MM.1S (cell line): Measurements from ENCODE around the gene ATP5ME.

ENCODE experiments used
- EZH2 ChIP-seq: fragments of 300-600 bp; sonication (generic); optimal IDR thresholded peaks from 2 replicates; pipeline ENCODE3; 2017; ENCODE audit warnings: low read depth, mild to moderate bottlenecking, antibody characterized with exemption, low read length, mixed read lengths
- EZH2phosphoT487 ChIP-seq: fragments of 300-600 bp; sonication (generic); IDR thresholded peaks from 2 replicates; pipeline ENCODE4 v1.6.1; 2018; ENCODE audit warnings: antibody characterized with exemption, low read length
- TF ChIP-seq, protein P1 (sequence below): fragments of 300-600 bp; sonication (generic); IDR thresholded peaks from 2 replicates; pipeline ENCODE4 v1.5.1; 2016; ENCODE audit warnings: antibody characterized with exemption, low read length, mixed read lengths

- TF ChIP-seq, protein P1, sequence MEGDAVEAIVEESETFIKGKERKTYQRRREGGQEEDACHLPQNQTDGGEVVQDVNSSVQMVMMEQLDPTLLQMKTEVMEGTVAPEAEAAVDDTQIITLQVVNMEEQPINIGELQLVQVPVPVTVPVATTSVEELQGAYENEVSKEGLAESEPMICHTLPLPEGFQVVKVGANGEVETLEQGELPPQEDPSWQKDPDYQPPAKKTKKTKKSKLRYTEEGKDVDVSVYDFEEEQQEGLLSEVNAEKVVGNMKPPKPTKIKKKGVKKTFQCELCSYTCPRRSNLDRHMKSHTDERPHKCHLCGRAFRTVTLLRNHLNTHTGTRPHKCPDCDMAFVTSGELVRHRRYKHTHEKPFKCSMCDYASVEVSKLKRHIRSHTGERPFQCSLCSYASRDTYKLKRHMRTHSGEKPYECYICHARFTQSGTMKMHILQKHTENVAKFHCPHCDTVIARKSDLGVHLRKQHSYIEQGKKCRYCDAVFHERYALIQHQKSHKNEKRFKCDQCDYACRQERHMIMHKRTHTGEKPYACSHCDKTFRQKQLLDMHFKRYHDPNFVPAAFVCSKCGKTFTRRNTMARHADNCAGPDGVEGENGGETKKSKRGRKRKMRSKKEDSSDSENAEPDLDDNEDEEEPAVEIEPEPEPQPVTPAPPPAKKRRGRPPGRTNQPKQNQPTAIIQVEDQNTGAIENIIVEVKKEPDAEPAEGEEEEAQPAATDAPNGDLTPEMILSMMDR, result no peak
- no peak for TF ChIP-seq EZH2phosphoT487
- no peak for TF ChIP-seq EZH2
Measured at GRCh38 chr4:667545-667925, 6.5 kb downstream of the ATP5ME start.
